ENCODE data around the gene IL18BP.

- no peak for TF ChIP-seq CTCF (IDR thresholded peaks at IDR 0.05)
- no peak for TF ChIP-seq EZH2 (IDR thresholded peaks at IDR 0.05; ENCODE audit: borderline replicate concordance, insufficient read depth, low read depth, low read length, poor library complexity, severe bottlenecking)
Observed at GRCh38 chr11:71979094-71979493, 19.6 kb upstream of the IL18BP start.

Measured in B cell (primary cell).